ENCODE results near the gene BCHE.

Gene BCHE

DNA sequence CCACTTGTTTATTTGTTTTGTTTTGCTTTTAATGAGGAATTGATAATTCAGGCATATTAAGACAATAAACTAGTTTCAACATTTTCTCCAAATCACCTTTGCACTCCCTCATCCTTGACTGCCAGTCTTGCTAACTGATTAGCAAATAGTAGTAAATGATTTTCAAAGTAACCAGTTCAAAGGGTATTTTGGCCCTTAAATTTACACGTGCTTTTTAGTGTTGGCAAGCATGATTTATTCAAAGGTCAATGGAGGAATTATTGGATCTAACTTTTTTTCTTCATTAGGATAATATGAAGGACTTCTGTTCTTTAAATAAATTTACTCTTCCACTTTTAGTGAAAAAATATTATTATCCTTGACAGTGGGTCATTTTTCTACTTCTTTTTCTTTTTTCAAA lies 53.8 kb downstream of the BCHE start:
- Histone ChIP-seq H3K9me3 (ENCODE audit: control insufficient read depth, insufficient read depth, low read length) (no peaks in the 10 kb centered on the region), H3F3A (ENCODE audit: control insufficient read depth, insufficient read depth) (no peaks in the 10 kb centered on the region), H4K20me1 (ENCODE audit: control insufficient read depth, insufficient read depth, low read depth, low read length) (no peaks in the 10 kb centered on the region), H3K4me3 (ENCODE audit: low read length) (no peak overlapping the region), H3K79me2 (ENCODE audit: control insufficient read depth, low read length) (no peaks in the 10 kb centered on the region), H3K9me2 (replicated peaks; ENCODE audit: control insufficient read depth, low read length) (no peaks in the 10 kb centered on the region), H3K4me2 (ENCODE audit: low read length) (no peak overlapping the region), H3K27me3 (ENCODE audit: control insufficient read depth, low read length) (no peaks in the 10 kb centered on the region), H3K4me1 (ENCODE audit: control insufficient read depth, low read length) (no peaks in the 10 kb centered on the region), H3K36me3 (ENCODE audit: control insufficient read depth, low read length) (no peaks in the 10 kb centered on the region), H3K27ac (ENCODE audit: low read depth, low read length) (no peak overlapping the region)
- TF ChIP-seq, protein P1, sequence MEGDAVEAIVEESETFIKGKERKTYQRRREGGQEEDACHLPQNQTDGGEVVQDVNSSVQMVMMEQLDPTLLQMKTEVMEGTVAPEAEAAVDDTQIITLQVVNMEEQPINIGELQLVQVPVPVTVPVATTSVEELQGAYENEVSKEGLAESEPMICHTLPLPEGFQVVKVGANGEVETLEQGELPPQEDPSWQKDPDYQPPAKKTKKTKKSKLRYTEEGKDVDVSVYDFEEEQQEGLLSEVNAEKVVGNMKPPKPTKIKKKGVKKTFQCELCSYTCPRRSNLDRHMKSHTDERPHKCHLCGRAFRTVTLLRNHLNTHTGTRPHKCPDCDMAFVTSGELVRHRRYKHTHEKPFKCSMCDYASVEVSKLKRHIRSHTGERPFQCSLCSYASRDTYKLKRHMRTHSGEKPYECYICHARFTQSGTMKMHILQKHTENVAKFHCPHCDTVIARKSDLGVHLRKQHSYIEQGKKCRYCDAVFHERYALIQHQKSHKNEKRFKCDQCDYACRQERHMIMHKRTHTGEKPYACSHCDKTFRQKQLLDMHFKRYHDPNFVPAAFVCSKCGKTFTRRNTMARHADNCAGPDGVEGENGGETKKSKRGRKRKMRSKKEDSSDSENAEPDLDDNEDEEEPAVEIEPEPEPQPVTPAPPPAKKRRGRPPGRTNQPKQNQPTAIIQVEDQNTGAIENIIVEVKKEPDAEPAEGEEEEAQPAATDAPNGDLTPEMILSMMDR (IDR thresholded peaks at IDR 0.05; ENCODE audit: low read depth, low read length, poor library complexity, severe bottlenecking): no peak
- TF ChIP-seq EZH2phosphoT487 (IDR thresholded peaks at IDR 0.05; ENCODE audit: borderline replicate concordance, low read length): no peak

DNA sequence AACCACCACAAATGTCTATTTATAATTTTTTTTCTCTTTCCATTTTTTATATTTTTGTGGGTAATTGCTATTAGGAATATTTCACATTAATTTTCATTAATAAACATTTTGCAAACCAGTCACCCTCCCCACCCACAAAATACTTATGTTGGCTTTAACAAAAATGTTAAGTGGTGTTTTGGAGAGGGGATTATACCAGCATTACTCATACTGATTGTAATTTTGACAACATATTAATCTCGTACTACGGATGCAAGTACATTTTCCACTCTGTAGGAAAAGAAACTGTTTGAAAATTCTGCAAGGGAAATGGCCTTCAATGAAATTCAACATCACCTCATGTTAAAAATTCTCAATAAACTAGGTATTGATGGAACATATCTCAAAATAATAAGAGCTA lies 58.3 kb downstream of the BCHE start:
- Histone ChIP-seq H3K79me2 (ENCODE audit: control insufficient read depth, low read length) (no peaks in the 10 kb centered on the region), H3K27ac (ENCODE audit: low read depth, low read length) (no peak overlapping the region), H3K9me3 (ENCODE audit: control insufficient read depth, insufficient read depth, low read length) (no peaks in the 10 kb centered on the region), H4K20me1 (ENCODE audit: control insufficient read depth, insufficient read depth, low read depth, low read length) (no peaks in the 10 kb centered on the region), H3K9me2 (replicated peaks; ENCODE audit: control insufficient read depth, low read length) (no peaks in the 10 kb centered on the region), H3K27me3 (ENCODE audit: control insufficient read depth, low read length) (no peaks in the 10 kb centered on the region), H3K4me1 (ENCODE audit: control insufficient read depth, low read length) (no peaks in the 10 kb centered on the region), H3K4me2 (ENCODE audit: low read length) (no peak overlapping the region), H3K4me3 (ENCODE audit: low read length) (no peak overlapping the region), H3F3A (ENCODE audit: control insufficient read depth, insufficient read depth) (no peaks in the 10 kb centered on the region), H3K36me3 (ENCODE audit: control insufficient read depth, low read length) (no peaks in the 10 kb centered on the region)
- TF ChIP-seq, protein P1 (IDR thresholded peaks at IDR 0.05; ENCODE audit: low read depth, low read length, poor library complexity, severe bottlenecking): no peak
- no peak for TF ChIP-seq EZH2phosphoT487 (IDR thresholded peaks at IDR 0.05; ENCODE audit: borderline replicate concordance, low read length)

DNA sequence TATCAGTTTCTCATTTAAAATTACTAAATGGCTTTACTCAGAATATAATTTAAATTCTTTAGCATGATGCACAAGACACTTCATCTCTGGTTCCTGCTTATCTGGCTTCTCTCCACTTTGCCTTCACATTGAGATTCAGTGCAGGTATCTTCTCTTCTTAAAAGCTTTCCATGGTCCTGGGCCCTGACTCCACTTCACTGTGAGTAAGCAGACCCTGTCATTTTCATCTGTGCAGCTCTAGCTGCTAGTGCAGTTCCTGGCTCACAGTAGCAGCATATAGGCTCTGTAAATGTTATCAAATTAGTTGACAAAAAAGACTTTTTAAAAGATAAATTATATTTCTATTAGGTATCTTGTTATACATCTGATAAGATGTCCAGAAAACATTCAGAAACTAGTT lies 58.8 kb downstream of the BCHE start:
- no peaks in the 10 kb centered on the region for H4K20me1 ChIP-seq (ENCODE audit: control insufficient read depth, insufficient read depth, low read depth, low read length)
- H3K36me3 ChIP-seq (ENCODE audit: control insufficient read depth, low read length): no peaks in the 10 kb centered on the region
- no peaks in the 10 kb centered on the region for H3K4me1 ChIP-seq (ENCODE audit: control insufficient read depth, low read length)
- no peak overlapping the region for H3K4me3 ChIP-seq (ENCODE audit: low read length)
- no peaks in the 10 kb centered on the region for H3K9me2 ChIP-seq (replicated peaks; ENCODE audit: control insufficient read depth, low read length)
- no peaks in the 10 kb centered on the region for H3F3A ChIP-seq (ENCODE audit: control insufficient read depth, insufficient read depth)
- no peaks in the 10 kb centered on the region for H3K9me3 ChIP-seq (ENCODE audit: control insufficient read depth, insufficient read depth, low read length)
- H3K27me3 ChIP-seq (ENCODE audit: control insufficient read depth, low read length): no peaks in the 10 kb centered on the region
- H3K4me2 ChIP-seq (ENCODE audit: low read length): no peak overlapping the region
- H3K27ac ChIP-seq (ENCODE audit: low read depth, low read length): no peak overlapping the region
- H3K79me2 ChIP-seq (ENCODE audit: control insufficient read depth, low read length): no peaks in the 10 kb centered on the region
- no peak for TF ChIP-seq EZH2phosphoT487 (IDR thresholded peaks at IDR 0.05; ENCODE audit: borderline replicate concordance, low read length)
- TF ChIP-seq, protein P1 (IDR thresholded peaks at IDR 0.05; ENCODE audit: low read depth, low read length, poor library complexity, severe bottlenecking): no peak

DNA sequence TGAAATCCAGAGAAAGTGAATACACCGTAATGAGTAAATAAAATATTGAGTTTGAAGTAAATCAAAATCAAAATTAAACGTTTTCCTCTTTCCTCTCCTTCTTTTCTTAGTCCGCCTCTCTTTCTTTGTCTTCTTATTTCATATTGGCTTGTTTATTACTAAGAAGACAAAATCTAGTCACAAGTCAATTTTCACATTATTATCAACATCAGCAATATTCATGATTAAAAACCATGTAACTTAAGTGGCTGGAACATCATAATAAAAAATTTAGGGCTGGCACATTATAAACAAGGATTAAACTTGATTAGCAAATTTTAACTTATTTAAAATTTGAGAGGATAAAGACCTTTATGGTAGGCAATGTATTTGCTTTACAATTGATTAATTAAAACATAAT lies 61.4 kb downstream of the BCHE start:
- Histone ChIP-seq H3K4me1 (ENCODE audit: control insufficient read depth, low read length) (no peaks in the 10 kb centered on the region), H4K20me1 (ENCODE audit: control insufficient read depth, insufficient read depth, low read depth, low read length) (no peaks in the 10 kb centered on the region), H3K9me2 (replicated peaks; ENCODE audit: control insufficient read depth, low read length) (no peaks in the 10 kb centered on the region), H3K79me2 (ENCODE audit: control insufficient read depth, low read length) (no peaks in the 10 kb centered on the region), H3K36me3 (ENCODE audit: control insufficient read depth, low read length) (no peaks in the 10 kb centered on the region), H3K4me2 (ENCODE audit: low read length) (no peak overlapping the region), H3K27ac (ENCODE audit: low read depth, low read length) (no peak overlapping the region), H3F3A (ENCODE audit: control insufficient read depth, insufficient read depth) (no peaks in the 10 kb centered on the region), H3K4me3 (ENCODE audit: low read length) (no peak overlapping the region), H3K9me3 (ENCODE audit: control insufficient read depth, insufficient read depth, low read length) (no peaks in the 10 kb centered on the region), H3K27me3 (ENCODE audit: control insufficient read depth, low read length) (no peaks in the 10 kb centered on the region)
- TF ChIP-seq, protein P1 (IDR thresholded peaks at IDR 0.05; ENCODE audit: low read depth, low read length, poor library complexity, severe bottlenecking): no peak
- no peak for TF ChIP-seq EZH2phosphoT487 (IDR thresholded peaks at IDR 0.05; ENCODE audit: borderline replicate concordance, low read length)

Data from DOHH2 (cell line).